Neuron (in vitro differentiated cells): ENCODE results near the gene C1orf116.

Experiments used
- H2AFZ ChIP-seq: one replicate; pipeline ENCODE4 v1.6.1; 2013; ENCODE audit warnings: low read depth, mild to moderate bottlenecking, inconsistent platforms, low read length, moderate library complexity
- H3K27me3 ChIP-seq: one replicate; pipeline ENCODE4 v1.6.1; 2013; ENCODE audit warnings: low read length; ENCODE audit not compliant: insufficient read depth
- H3K36me3 ChIP-seq: one replicate; pipeline ENCODE4 v1.6.1; 2013; ENCODE audit warnings: low read length; ENCODE audit not compliant: insufficient read depth
- H3K4me1 ChIP-seq: one replicate; pipeline ENCODE4 v1.6.1; 2013; ENCODE audit warnings: low read length; ENCODE audit not compliant: insufficient read depth
- H3K4me3 ChIP-seq: 2 replicates; pipeline ENCODE4 v1.5.1; 2013; ENCODE audit warnings: mild to moderate bottlenecking, low read length, moderate library complexity
- H3K9me3 ChIP-seq: one replicate; pipeline ENCODE4 v1.6.1; 2013; ENCODE audit warnings: low read length

Gene C1orf116

DNA sequence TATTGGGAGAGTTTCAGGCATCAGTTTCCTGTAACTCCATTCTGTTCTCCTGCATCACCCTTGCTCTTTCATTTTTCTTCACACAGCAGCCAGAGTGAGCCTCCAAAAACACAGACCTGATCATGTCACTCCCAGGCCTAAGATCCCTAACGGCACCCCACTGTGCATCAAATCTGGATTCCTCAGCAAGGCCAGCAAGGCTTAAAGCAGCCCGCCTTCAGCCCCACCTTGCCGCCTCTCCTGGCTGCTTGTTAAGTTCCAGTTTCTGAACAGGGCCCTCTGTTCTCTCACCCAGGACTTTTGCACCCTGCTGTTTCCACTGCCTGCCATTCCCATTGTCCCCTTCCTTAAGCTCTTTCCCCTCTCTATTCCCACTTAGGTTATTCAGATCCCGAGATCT, 29.3 kb downstream of the C1orf116 start:
- H3K4me1 ChIP-seq = no peaks in the 10 kb centered on the region
- no peaks in the 10 kb centered on the region for H3K36me3 ChIP-seq
- peaks cover 24% of the 10 kb centered on the region for H3K27me3 ChIP-seq
- no peak overlapping the region for H3K4me3 ChIP-seq
- H2AFZ ChIP-seq = no peak overlapping the region
- H3K9me3 ChIP-seq = no peaks in the 10 kb centered on the region

DNA sequence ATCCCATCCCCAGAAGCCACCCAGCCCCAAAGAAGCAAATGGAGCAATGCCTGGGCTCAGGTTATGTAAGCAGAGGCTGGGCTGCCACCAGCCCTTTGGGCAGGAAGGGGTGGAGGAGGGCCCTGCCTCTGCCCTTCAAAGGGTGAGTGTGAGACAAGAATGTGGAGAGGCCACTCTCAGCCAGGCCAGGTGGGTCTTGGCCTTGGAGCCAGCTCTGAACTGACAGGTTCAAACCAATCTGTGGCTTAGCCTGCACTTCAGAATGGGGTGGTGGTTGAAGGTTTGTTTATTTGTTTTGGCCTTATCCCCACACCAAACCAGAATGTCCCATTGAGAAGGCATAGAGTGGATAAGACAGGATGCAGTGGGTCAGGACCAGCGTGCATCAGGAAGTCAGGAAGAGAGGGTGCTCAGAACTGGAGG, 29.8 kb downstream of the C1orf116 start:
- H3K4me1 ChIP-seq = no peaks in the 10 kb centered on the region
- H3K27me3 ChIP-seq = peaks cover 22% of the 10 kb centered on the region
- no peak overlapping the region for H3K4me3 ChIP-seq
- no peaks in the 10 kb centered on the region for H3K36me3 ChIP-seq
- no peaks in the 10 kb centered on the region for H3K9me3 ChIP-seq
- H2AFZ ChIP-seq = no peak overlapping the region

DNA sequence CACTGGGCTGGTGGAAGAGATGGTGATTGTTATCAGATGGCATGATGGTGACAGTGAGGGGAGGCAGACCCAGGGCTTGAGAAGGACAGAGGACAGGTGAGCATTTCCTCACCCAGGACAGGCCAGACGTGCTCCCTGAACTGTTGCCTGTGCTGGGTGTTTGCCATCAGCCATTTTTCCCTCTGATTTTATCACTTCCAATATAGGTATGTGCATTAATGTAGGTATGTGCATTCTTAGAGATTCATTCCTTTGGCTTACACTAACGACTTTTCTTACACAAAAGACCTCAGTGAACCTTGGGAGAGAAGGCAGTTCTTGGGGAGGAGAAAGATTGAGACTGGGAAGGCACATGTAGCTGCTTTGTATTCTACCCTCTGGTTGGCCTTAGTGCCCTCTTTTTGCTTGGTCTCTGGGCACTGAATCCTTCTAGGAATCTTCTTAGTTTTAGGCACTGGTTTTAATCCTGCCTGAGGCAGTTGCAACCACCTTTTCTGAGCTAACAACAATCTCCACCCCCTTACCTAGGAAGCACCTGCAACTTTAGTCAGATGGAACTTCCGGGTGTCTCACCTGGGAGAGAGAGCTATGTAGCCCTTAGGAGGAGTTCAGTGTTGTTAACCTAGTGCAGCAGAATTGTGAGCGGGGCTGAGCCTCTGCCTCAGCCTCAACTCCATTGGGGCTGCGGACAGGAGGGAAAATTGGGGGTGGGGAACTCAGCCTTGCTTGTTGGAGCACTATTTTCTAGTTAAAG, 30.9 kb downstream of the C1orf116 start:
- no peaks in the 10 kb centered on the region for H3K4me1 ChIP-seq
- H2AFZ ChIP-seq = no peak overlapping the region
- H3K9me3 ChIP-seq = no peaks in the 10 kb centered on the region
- H3K36me3 ChIP-seq = no peaks in the 10 kb centered on the region
- H3K27me3 ChIP-seq = peaks cover 15% of the 10 kb centered on the region
- no peak overlapping the region for H3K4me3 ChIP-seq

DNA sequence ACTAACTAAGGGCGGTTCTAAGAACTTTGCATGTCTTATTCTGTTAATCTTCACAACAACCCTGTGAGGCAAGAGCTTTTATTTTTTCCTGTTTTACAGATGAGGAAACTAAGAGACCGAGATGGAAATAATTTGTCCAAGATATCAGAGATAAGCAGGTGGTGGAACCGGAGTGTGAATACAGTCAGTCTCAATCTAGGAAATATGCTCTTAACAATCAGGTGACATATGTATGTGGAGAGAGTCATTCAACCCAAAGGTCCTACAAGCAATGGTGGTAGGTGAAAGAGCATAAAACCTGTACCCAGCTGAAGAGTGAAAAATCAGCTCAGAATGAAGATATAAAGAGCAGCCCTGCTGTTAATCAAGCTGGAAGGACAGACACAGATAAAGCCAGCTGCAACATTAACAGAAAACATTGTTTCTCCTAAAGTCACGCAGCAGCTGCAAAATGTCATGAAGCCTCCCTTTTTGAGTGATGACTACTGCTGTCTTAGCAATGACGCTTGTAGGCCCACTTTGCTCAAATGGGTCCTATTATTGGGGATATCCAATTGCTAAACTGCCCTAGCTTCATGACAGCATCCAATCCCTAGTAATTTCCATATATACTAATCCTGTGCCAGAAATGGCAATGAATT, 31.8 kb downstream of the C1orf116 start:
- Histone ChIP-seq H3K4me3 (no peak overlapping the region), H3K9me3 (no peaks in the 10 kb centered on the region), H3K27me3 (peaks cover 15% of the 10 kb centered on the region), H3K4me1 (no peaks in the 10 kb centered on the region), H2AFZ (no peak overlapping the region), H3K36me3 (no peaks in the 10 kb centered on the region)

DNA sequence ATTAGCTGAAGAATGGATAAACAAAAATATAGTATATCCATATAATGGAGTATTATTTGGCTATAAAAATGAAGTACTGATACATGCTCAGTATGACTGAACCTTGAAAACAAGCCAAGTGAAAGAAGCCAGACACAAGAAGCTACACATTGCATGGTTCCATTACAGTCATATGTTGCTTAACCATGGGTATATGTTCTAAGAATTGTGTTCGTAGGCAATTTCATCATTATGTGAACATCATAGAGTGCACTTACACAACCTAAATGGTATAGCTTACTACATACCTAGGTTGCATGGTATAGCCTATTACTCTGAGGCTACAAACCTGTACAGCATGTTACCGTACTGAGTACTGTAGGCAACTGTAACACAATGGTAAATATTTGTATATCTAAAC, 33.7 kb downstream of the C1orf116 start:
- peaks cover 18% of the 10 kb centered on the region for H3K27me3 ChIP-seq
- H3K4me1 ChIP-seq = no peaks in the 10 kb centered on the region
- H2AFZ ChIP-seq = no peak overlapping the region
- no peaks in the 10 kb centered on the region for H3K36me3 ChIP-seq
- H3K4me3 ChIP-seq = no peak overlapping the region
- no peaks in the 10 kb centered on the region for H3K9me3 ChIP-seq

DNA sequence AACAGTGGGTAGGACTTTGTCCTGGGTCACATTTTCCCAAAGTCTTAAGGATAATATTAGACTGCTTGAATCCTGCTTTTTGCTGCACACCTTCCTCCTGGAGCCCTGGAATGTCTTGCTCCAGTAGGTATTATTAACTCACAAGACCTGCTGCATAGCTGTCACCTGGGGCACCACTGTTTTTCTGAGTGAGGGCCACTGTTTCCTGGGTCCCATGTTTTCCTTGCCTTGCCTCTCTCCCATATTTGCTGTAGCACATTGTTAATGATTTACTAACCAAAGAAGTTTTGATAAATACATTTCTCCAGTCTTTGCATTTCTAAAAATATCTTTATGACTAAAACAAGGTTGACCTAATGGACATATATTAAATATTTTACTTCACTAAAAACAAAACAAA, 39.8 kb downstream of the C1orf116 start:
- Histone ChIP-seq H3K9me3 (no peaks in the 10 kb centered on the region), H3K36me3 (no peaks in the 10 kb centered on the region), H3K4me1 (no peaks in the 10 kb centered on the region), H2AFZ (no peak overlapping the region), H3K4me3 (no peak overlapping the region), H3K27me3 (peaks cover 17% of the 10 kb centered on the region)

DNA sequence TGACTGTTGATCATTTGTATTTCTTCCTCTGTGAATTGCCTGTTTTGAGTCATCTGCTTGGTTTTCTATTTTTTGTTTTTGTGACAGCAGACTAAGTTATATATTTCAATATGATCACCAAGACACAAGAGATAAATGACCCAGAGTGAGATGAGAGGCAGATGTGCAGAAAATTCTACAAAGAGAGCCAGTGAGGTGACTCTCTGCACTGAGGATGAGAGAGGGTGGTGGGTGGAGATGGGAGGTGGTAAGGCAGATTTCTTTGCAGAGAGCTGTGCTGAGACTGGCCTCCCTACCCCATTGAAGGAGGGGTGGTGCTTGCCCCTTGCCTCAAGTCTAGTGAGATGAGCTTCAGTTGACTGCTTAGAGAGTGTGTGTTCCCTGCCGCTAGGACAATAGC, 44.7 kb downstream of the C1orf116 start:
- H3K9me3 ChIP-seq = no peaks in the 10 kb centered on the region
- no peaks in the 10 kb centered on the region for H3K4me1 ChIP-seq
- no peak overlapping the region for H2AFZ ChIP-seq
- H3K27me3 ChIP-seq = peaks cover 29% of the 10 kb centered on the region
- no peaks in the 10 kb centered on the region for H3K36me3 ChIP-seq
- H3K4me3 ChIP-seq = no peak overlapping the region

DNA sequence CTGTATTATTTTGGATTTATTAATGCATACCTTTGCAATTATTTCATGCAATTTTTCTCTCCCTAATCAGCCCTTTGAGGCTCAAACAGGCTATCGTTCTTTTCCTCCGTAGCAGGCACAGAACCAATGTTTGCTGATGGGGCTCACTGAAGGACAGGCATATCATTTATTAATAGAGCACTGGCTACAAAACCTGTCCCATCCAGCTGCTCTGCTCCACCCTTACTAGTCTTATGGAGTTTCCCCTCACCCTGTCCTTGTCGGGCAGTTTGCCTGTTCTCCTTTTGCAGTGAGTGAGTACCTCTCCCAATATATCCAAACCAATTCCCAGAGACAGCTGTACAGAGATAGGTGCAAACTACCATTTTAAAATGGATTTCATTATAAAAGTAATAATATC, 45.7 kb downstream of the C1orf116 start:
- Histone ChIP-seq H2AFZ (no peak overlapping the region), H3K4me3 (no peak overlapping the region), H3K9me3 (no peaks in the 10 kb centered on the region), H3K4me1 (no peaks in the 10 kb centered on the region), H3K36me3 (no peaks in the 10 kb centered on the region), H3K27me3 (peaks cover 29% of the 10 kb centered on the region)

DNA sequence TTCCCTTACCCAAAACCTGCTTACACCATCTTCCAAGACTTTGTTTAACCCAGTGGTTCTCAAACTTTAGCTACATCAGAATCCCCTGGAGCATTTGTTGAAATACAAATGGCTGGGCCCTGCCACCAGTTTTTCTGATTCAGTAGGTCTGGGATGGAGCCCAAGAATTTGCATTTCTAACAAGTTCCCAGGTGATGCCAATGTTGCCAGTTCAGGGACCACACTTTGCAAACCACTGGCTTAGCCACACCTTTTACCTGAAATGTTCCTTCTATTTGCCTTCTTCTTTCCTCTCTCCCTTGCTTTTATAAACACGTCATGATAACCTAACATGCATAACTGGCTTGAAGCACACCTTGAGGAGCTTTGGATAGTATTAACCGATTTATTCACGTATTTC, 46.2 kb downstream of the C1orf116 start:
- no peaks in the 10 kb centered on the region for H3K9me3 ChIP-seq
- no peak overlapping the region for H2AFZ ChIP-seq
- H3K4me1 ChIP-seq = no peaks in the 10 kb centered on the region
- H3K27me3 ChIP-seq = peaks cover 29% of the 10 kb centered on the region
- no peaks in the 10 kb centered on the region for H3K36me3 ChIP-seq
- H3K4me3 ChIP-seq = no peak overlapping the region

DNA sequence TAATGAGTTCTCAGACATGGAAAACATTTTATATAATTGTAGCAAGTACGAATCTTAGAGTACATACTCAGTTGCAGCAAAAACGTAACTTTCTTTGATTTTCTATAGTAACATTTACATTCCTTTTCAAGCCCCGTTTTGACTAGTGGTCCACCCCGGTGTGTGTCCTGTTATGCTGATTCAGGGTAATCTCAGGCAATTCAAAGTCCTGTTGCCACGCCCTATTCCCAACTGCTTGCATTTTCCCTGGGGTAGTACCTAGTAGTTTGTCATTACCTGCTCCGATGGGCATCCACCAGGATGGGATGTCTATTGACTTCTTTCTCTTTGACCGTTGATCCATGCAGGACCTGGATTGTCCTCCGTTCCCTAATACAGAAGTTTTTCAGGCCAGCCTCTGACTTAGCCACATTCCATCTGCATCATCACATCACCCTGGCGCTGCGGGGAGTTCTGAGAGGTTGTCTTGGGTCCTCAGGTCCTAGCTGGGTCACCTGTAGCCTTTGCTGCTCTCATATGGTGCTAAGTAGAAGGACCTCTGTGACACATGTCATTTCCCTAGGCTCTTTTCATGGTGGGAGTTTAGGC, 47.3 kb downstream of the C1orf116 start:
- Histone ChIP-seq H2AFZ (no peak overlapping the region), H3K4me3 (no peak overlapping the region), H3K9me3 (no peaks in the 10 kb centered on the region), H3K36me3 (no peaks in the 10 kb centered on the region), H3K4me1 (no peaks in the 10 kb centered on the region), H3K27me3 (peaks cover 29% of the 10 kb centered on the region)

DNA sequence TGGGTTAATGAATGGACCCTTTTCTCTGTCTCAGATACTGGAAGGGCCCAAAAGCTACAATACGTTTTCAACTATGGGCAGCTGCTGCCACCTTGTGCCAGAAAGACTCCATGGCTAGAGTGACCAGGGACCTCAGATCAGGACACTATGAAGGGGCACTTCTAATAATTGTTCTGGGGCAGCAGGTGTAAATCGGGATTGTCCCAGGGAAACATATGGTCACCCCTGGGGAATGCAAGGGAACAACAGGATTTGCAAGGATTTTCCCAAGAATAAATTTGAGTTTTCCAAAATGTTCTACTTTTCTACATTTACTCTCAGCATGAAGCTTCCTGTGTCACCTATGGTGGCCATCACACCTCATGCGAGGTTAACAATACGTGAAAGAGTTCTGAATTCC, 50.3 kb downstream of the C1orf116 start:
- Histone ChIP-seq H3K9me3 (no peaks in the 10 kb centered on the region), H3K4me1 (no peaks in the 10 kb centered on the region), H3K27me3 (peaks cover 18% of the 10 kb centered on the region), H3K4me3 (no peak overlapping the region), H2AFZ (no peak overlapping the region), H3K36me3 (no peaks in the 10 kb centered on the region)

DNA sequence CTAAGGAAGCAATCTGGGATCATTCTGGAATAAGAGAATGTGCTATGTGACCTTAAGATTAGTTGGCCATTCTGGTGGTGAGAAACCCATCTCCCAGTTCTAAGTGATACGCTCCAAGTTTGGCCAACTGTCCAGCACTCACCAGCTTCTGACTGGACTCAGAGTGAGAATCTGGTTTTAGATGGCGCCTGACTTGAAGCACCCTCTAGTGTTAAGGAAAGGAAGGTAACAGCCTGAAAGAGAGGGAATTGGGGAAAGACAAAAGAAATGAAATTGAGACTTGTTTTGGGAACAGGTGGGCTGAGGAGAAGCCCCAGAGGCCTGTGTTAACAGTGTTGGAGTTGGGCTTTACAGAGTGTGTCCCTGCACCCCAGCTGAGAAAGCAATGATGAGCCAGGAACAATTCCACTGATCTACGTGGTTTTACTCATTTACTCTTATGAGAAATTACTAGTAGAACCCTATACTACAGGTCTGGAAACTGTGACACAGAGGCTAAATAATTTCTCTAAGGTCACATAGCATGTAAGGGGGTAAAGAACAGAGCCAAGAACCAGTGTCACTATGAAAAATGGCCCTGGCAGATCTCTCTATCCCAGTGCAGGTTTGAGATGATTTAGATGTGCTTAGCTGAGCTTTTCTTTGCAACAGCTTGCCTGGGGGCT, 53.0 kb downstream of the C1orf116 start:
- no peak overlapping the region for H3K4me3 ChIP-seq
- H3K36me3 ChIP-seq = no peaks in the 10 kb centered on the region
- H3K27me3 ChIP-seq = no peaks in the 10 kb centered on the region
- H3K9me3 ChIP-seq = no peaks in the 10 kb centered on the region
- H3K4me1 ChIP-seq = no peaks in the 10 kb centered on the region
- no peak overlapping the region for H2AFZ ChIP-seq

DNA sequence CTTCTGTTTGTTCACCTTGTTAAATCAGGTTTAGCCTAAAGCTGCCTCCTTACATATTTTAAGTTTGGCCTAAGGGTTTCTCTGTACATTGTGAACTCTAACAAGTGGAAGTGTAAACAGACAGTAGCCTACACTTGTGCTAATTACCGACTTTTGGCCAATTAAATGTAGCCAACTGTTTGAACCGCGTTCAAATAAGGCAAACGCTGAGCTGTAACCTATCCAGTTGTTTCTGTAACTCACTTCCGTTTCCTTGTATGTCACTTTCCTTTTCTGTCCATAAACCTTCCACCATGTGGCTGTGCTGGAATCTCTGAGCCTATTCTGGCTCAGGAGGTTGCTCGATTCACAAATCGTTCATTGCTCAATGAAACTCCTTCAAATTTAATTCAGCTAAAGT, 54.3 kb downstream of the C1orf116 start:
- Histone ChIP-seq H3K36me3 (no peaks in the 10 kb centered on the region), H3K4me1 (no peaks in the 10 kb centered on the region), H2AFZ (no peak overlapping the region), H3K27me3 (no peaks in the 10 kb centered on the region), H3K4me3 (no peak overlapping the region), H3K9me3 (no peaks in the 10 kb centered on the region)
